ENCODE results near the gene ZNF239.

Gene ZNF239

GRCh38 chr10:43619368-43619767, 45.0 kb upstream of the ZNF239 start:
- TF ChIP-seq REST (IDR thresholded peaks at IDR 0.05; ENCODE audit: insufficient replicate concordance, low read depth) = no peak
- TF ChIP-seq POLR2AphosphoS5 (IDR thresholded peaks at IDR 0.05; ENCODE audit: low read depth) = no peak
- no peak for TF ChIP-seq SPI1 (IDR thresholded peaks at IDR 0.05; ENCODE audit: borderline replicate concordance, low read depth)
- no peak for TF ChIP-seq CTCF (IDR thresholded peaks at IDR 0.05; ENCODE audit: insufficient read depth, low read length)
- no peak for TF ChIP-seq GABPA (IDR thresholded peaks at IDR 0.05; ENCODE audit: low read depth)
- H3K27ac ChIP-seq (replicated peaks) = no peak overlapping the region

GRCh38 chr10:43616697-43617370, 42.4 kb upstream of the ZNF239 start:
- H3K4me3 ChIP-seq (replicated peaks; ENCODE audit: insufficient read depth, low read length) = no peak overlapping the region
- no peaks in the 10 kb centered on the region for H3K27me3 ChIP-seq (ENCODE audit: insufficient read depth, poor library complexity, severe bottlenecking)
- H3K27ac ChIP-seq (replicated peaks) = no peak overlapping the region
- TF ChIP-seq REST (IDR thresholded peaks at IDR 0.05; ENCODE audit: insufficient replicate concordance, low read depth) (no peak), CTCF (IDR thresholded peaks at IDR 0.05; ENCODE audit: insufficient read depth, low read length) (no peak), GABPA (IDR thresholded peaks at IDR 0.05; ENCODE audit: low read depth) (no peak)
- no peak for DNase-seq (ENCODE audit: low read depth in 1 of 2, low spot score in 1 of 2)

More at GRCh38 chr10:43619368-43619767, 45.0 kb upstream of the ZNF239 start:
- no peak for DNase-seq (ENCODE audit: low read depth in 1 of 2, low spot score in 1 of 2)
- H3K27me3 ChIP-seq (ENCODE audit: insufficient read depth, poor library complexity, severe bottlenecking) = no peaks in the 10 kb centered on the region
- H3K4me3 ChIP-seq (replicated peaks; ENCODE audit: insufficient read depth, low read length) = no peak overlapping the region

- Histone ChIP-seq H3K27ac (replicated peaks) (no peak overlapping the region), H3K27me3 (ENCODE audit: insufficient read depth, poor library complexity, severe bottlenecking) (no peaks in the 10 kb centered on the region), H3K4me3 (replicated peaks; ENCODE audit: insufficient read depth, low read length) (no peak overlapping the region)
- TF ChIP-seq SPI1 (IDR thresholded peaks at IDR 0.05; ENCODE audit: borderline replicate concordance, low read depth) = no peak
- no peak for DNase-seq (ENCODE audit: low read depth in 1 of 2, low spot score in 1 of 2)
Measured at GRCh38 chr10:43610636-43611035, 36.2 kb upstream of the ZNF239 start.

GRCh38 chr10:43607199-43607573, 32.8 kb upstream of the ZNF239 start:
- no peak for DNase-seq (ENCODE audit: low read depth in 1 of 2, low spot score in 1 of 2)
- Histone ChIP-seq H3K4me3 (replicated peaks; ENCODE audit: insufficient read depth, low read length) (no peak overlapping the region), H3K27ac (replicated peaks) (no peak overlapping the region)

More at GRCh38 chr10:43607199-43607573, 32.8 kb upstream of the ZNF239 start:
- no peak for TF ChIP-seq REST (IDR thresholded peaks at IDR 0.05; ENCODE audit: insufficient replicate concordance, low read depth)
- TF ChIP-seq GABPA (IDR thresholded peaks at IDR 0.05; ENCODE audit: low read depth) = no peak
- TF ChIP-seq POLR2AphosphoS5 (IDR thresholded peaks at IDR 0.05; ENCODE audit: low read depth) = no peak
- TF ChIP-seq SPI1 (IDR thresholded peaks at IDR 0.05; ENCODE audit: borderline replicate concordance, low read depth) = no peak
- TF ChIP-seq CTCF (IDR thresholded peaks at IDR 0.05; ENCODE audit: insufficient read depth, low read length) = no peak
- H3K27me3 ChIP-seq (ENCODE audit: insufficient read depth, poor library complexity, severe bottlenecking) = no peaks in the 10 kb centered on the region
